Effector memory CD8-positive, alpha-beta T cell (primary cell): Measurements from ENCODE around the gene GYPC.

ENCODE experiments used
- ATAC-seq: fragments of 150-1000 bp; cut with Tn5 transposase; replicated peaks from 2 replicates; pipeline ENCODE4 v1.10.0; 2021; ENCODE audit warnings: mild to moderate bottlenecking, moderate library complexity
- DNase-seq, 3 experiments: peaks; one replicate each; pipeline ENCODE4 v3.0.0; 2021
- H3K27ac Mint-ChIP-seq, 2 donors: one replicate each; pipeline ENCODE4 v1.8.0; 2022; ENCODE audit warnings: mild to moderate bottlenecking in 2 of 2, mixed read lengths in 2 of 2, moderate library complexity in 2 of 2
- H3K27me3 Mint-ChIP-seq, 2 donors: one replicate each; pipeline ENCODE4 v1.8.0; 2022; ENCODE audit warnings: mixed read lengths in 2 of 2
- H3K36me3 Mint-ChIP-seq: one replicate; pipeline ENCODE4 v1.8.0; 2022; ENCODE audit warnings: mild to moderate bottlenecking, moderate library complexity, mixed read lengths; ENCODE audit not compliant: insufficient read depth
- H3K4me1 Mint-ChIP-seq, 2 donors: one replicate each; pipeline ENCODE4 v1.8.0; 2022; ENCODE audit warnings: low read depth in 2 of 2, mixed read lengths in 2 of 2
- H3K4me3 Mint-ChIP-seq, 2 donors: one replicate each; pipeline ENCODE4 v1.8.0; 2022; ENCODE audit warnings: mild to moderate bottlenecking in 2 of 2, mixed read lengths in 2 of 2, moderate library complexity in 2 of 2
- H3K9me3 Mint-ChIP-seq, 2 donors: one replicate each; pipeline ENCODE4 v1.8.0; 2022; ENCODE audit warnings: mixed read lengths in 2 of 2

The GYPC gene

DNA sequence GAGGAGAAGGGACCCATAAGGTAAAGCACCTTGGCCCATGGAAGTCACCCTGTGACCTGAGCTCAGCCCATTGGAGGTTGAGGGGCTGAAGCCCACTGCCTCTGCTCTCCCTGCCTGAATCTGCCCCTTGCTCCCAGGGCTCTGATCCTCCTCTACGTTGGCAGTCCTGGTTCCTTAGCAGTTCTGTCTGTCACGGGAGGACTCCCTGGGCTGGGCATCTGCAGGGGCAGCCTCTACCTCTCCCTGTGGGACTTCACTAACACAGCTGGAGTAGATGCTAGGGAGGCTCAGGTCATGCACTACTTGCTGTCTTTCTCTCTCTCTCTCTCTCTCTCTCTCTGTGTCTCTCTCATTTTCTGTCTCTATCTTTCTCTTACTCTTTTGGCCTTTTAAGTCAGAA lies 8.7 kb downstream of the GYPC start:
- no peak for DNase-seq
- peak; percentile 4 for ATAC-seq
- Mint-ChIP-seq H3K4me3 (peak overlapping the region; percentile 76 to 98), H3K36me3 (peaks cover 56% of the 10 kb centered on the region), H3K27ac (peak overlapping the region; percentile 95 to 97), H3K4me1 (peaks cover 71 to 80% of the 10 kb centered on the region in 2 donors), H3K9me3 (no peaks in the 10 kb centered on the region), H3K27me3 (no peaks in the 10 kb centered on the region)

DNA sequence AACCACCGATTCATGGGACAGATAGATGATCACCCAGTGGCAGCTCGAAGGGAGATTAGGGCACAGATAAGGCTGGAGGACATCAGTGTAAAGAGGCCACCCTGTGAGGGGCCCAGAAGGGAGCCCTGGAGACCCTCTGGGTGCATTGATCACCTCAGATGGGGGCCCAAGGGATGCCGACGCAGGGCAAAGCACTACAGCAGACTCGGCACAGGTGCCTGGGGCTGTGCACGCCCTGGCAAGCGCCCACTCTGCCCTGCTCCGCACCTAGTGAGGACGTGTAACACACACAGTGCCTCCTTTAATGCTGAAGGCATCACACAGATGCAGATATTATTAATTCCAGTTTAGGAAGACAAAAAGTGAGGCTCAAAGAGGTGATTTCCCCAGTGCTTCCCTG lies 9.5 kb downstream of the GYPC start:
- Mint-ChIP-seq H3K36me3 (peaks cover 53% of the 10 kb centered on the region), H3K27ac (peak overlapping the region; percentile 95 to 97)

DNA sequence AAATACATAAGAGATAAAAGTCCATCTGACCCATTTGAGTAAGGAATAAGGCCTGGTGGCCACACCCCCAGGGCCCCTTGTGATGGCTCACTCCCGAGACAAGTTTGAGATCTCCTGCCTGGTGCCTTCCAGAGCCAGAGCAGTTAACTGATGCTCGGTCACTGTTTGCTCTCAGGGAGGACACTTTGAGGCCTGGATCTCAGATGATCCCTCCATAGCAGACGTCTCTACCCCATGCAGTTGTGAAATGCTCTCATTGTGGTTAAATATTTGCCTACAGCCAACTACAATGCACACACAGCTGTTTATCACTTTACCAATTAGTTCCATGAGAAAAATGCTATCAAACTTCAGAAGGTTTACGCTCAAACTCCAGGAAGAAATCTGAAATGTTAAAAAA lies 12.3 kb downstream of the GYPC start:
- Mint-ChIP-seq H3K9me3 (no peaks in the 10 kb centered on the region), H3K27me3 (no peaks in the 10 kb centered on the region), H3K4me3 (no peak overlapping the region), H3K27ac (peak overlapping the region; percentile 77 to 95), H3K4me1 (peaks cover 57 to 61% of the 10 kb centered on the region in 2 donors), H3K36me3 (peaks cover 41% of the 10 kb centered on the region)
- no peak for ATAC-seq
- DNase-seq, result no peak

More for the DNA sequence above, 9.5 kb downstream of the GYPC start:
- no peaks in the 10 kb centered on the region for H3K27me3 Mint-ChIP-seq
- no peak for ATAC-seq
- no peak for DNase-seq
- no peaks in the 10 kb centered on the region for H3K9me3 Mint-ChIP-seq
- H3K4me3 Mint-ChIP-seq, result no peak overlapping the region
- peaks cover 71 to 73% of the 10 kb centered on the region in 2 donors for H3K4me1 Mint-ChIP-seq

DNA sequence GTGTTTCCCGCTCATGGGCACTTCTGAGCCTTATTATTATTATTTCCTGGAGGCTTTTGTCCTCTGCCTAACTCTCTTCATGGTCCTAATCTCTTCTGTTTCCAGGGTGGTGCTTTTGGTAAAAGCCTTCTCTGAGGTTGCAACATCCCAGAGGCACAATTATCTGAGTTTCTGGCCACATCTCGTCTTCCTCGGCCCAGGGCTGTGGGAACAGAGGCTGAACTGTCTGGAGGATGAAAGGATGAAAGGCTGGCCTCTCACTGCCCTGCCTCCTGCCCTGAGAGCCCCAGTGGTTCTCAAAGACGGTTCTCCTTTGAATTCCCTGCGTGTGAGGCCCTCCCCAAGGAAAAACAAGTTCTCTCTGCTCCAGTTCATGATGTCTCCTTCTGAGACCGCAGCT lies 13.8 kb downstream of the GYPC start:
- Mint-ChIP-seq H3K4me3 (no peak overlapping the region), H3K27me3 (no peaks in the 10 kb centered on the region), H3K27ac (peak overlapping the region in 1 of 2 donors; percentile 49), H3K9me3 (no peaks in the 10 kb centered on the region), H3K4me1 (peaks cover 43 to 47% of the 10 kb centered on the region in 2 donors), H3K36me3 (peaks cover 30% of the 10 kb centered on the region)
- ATAC-seq (no peak), DNase-seq (no peak)

DNA sequence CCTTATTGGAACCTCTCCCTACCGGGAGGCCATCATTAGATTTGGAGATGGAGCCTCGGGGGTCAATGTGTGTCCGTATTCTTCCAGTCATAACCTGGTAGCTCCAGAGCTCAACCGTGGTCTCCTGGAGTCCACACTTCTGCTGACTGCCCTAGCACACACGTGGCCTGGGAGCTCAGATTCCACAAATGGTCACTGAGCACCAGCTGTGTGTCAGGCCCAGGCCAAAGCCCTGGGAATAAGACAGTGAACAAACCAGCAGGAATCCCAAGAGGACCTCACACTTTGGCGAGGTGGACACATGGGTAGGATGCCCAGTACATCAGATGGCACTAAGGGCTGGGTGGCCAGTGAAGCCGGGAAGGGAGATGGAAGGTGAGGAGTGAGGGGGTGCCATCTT lies 15.5 kb downstream of the GYPC start:
- Mint-ChIP-seq H3K36me3 (peaks cover 31% of the 10 kb centered on the region), H3K4me1 (peaks cover 33 to 41% of the 10 kb centered on the region in 2 donors), H3K4me3 (no peak overlapping the region), H3K27ac (peak overlapping the region; percentile 27 to 82), H3K27me3 (no peaks in the 10 kb centered on the region), H3K9me3 (peaks cover 0 to 3% of the 10 kb centered on the region in 2 donors)
- ATAC-seq (no peak), DNase-seq (no peak)

DNA sequence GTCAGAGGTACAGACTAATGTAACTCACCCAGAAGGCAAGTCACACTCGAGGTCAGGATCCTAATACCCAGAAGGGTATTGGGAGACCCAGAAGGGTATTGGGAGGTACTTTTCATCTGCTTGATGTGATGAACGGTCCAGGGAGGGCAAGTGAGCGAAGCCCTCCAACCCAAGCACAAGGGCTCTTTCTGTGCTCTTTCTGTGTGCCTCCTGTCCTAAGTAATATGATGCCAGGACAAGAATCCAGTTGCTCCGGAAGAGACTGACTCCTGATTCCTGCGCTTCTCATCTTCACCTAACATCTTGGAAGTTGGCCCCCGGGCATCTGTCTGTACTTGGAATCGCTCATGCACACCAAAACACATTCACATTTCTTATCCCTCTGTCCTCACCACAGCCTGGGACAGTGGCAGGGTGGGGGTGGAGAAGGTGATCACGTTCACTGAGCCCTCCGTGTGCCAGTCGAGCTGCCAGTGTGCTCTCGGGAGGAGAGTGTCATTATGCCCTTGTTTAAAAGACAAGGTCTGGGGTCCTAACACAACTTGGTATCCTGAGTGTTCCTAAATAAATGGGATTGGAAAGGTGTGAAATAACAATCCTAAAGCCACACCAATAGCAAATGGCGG lies 17.1 kb downstream of the GYPC start:
- peaks cover 22% of the 10 kb centered on the region for H3K36me3 Mint-ChIP-seq
- H3K9me3 Mint-ChIP-seq, result peaks cover 0 to 3% of the 10 kb centered on the region in 2 donors
- DNase-seq, result no peak
- no peak overlapping the region for H3K4me3 Mint-ChIP-seq
- no peak for ATAC-seq
- H3K4me1 Mint-ChIP-seq, result peaks cover 26 to 36% of the 10 kb centered on the region in 2 donors
- H3K27me3 Mint-ChIP-seq, result no peaks in the 10 kb centered on the region
- no peak overlapping the region for H3K27ac Mint-ChIP-seq

DNA sequence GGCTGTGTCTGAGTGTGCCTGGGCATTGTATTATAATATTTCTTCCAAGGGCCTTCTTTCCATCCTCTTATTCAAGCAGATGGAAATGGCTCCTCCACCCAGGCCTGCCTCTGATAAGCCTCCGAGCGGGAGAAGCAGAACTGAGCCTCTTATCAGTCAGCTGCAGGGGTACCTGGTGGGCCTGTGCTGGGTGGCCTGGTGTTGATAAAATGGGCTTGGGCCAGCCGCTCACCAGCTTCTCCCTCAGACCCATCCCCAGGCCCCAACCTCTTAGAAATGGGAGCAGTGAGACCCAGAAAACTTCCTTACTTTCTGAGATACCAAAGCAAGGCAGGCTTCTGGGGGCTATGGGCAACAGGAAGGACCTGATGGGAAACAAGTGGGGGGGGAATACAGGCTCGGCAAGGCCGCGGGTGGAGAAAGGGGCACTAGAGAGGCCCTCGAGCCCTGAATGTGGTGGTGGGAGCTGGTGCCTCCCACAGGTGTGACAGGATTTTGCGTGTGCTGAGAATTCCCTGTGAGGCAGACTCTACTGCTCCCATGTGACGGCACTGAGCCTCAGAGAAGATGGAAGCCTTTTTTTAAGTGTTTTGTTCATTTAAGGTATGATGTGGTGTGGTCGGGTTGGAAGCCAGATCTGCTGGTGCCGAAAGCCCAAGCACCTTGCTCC lies 18.3 kb downstream of the GYPC start:
- Mint-ChIP-seq H3K27ac (no peak overlapping the region), H3K36me3 (peaks cover 13% of the 10 kb centered on the region), H3K4me3 (no peak overlapping the region), H3K4me1 (peaks cover 28 to 41% of the 10 kb centered on the region in 2 donors), H3K27me3 (no peaks in the 10 kb centered on the region), H3K9me3 (peaks cover 0 to 3% of the 10 kb centered on the region in 2 donors)
- DNase-seq (no peak), ATAC-seq (no peak)

DNA sequence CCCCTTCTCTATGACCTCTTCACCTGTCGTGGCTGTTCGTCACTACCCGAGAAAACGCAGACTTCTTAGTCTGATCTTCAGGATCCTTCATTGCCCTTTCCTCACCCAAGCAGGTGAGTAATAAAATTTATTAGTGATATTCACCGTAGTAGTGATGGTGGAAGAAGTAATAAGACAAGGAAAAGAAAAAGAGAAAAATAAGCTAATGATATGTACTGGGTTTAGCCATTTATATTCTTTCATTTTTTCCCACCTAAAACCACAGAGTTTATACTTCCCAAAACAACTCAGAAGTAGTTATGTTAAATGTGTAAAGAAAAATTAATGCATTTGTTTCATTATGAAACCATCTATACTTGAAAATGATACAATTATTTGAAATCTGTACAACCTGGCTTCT lies 19.7 kb downstream of the GYPC start:
- DNase-seq (no peak), ATAC-seq (no peak)
- H3K4me1 Mint-ChIP-seq, result peaks cover 28 to 33% of the 10 kb centered on the region in 2 donors
- H3K4me3 Mint-ChIP-seq, result no peak overlapping the region
- H3K9me3 Mint-ChIP-seq, result peaks cover 0 to 3% of the 10 kb centered on the region in 2 donors
- peaks cover 10% of the 10 kb centered on the region for H3K36me3 Mint-ChIP-seq
- peak overlapping the region; percentile 5 to 13 for H3K27ac Mint-ChIP-seq
- H3K27me3 Mint-ChIP-seq, result no peaks in the 10 kb centered on the region

DNA sequence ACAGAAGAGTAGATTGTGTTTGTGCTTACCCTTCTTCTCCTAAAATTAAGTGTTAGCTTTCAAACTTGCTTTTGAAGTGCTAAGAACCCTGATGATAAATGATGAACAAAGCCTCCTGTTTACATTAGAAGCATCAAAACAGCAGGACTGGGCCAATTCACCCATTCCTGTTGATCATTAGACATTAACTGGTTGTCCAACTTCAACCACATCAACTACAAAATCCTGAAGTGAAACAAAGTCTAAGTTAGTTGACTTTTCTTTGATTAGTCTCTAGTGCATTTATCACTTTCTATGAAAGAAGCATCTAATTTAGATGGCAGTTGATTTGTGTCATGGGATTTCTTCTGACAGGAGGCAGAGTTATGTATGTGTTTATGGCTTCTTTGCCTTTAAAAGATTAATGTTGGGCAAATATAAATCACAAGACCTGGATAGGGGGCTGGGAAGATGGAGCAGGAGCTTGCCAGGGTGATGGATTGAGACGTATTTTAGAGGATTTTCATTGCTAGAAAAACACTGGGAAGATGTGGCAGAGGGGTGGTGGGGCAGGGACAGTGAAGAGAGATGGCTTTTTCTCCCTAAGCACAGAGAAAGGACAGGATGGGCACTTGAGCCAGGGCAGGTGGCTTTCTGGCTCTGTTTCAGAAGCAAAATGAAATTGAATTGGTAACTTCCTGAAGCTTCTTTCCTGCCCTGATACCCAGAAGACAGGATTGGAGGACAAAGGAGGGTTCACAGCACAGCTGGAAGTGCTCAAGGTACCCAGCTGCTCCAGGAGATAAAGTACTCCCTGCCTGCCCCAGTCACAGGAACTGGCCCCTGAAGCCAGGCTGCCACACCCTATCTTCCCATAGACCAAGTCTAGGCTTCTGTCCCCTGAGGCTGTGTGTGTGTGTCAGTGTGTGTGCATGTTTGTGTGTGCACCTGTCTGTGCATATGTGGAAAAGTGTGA lies 20.5 kb downstream of the GYPC start:
- DNase-seq (no peak), ATAC-seq (no peak)
- no peaks in the 10 kb centered on the region for H3K27me3 Mint-ChIP-seq
- H3K27ac Mint-ChIP-seq, result peak overlapping the region in 1 of 2 donors; percentile 0
- H3K36me3 Mint-ChIP-seq, result peaks cover 11% of the 10 kb centered on the region
- H3K4me3 Mint-ChIP-seq, result no peak overlapping the region
- H3K4me1 Mint-ChIP-seq, result peaks cover 24 to 30% of the 10 kb centered on the region in 2 donors
- H3K9me3 Mint-ChIP-seq, result peaks cover 0 to 3% of the 10 kb centered on the region in 2 donors

DNA sequence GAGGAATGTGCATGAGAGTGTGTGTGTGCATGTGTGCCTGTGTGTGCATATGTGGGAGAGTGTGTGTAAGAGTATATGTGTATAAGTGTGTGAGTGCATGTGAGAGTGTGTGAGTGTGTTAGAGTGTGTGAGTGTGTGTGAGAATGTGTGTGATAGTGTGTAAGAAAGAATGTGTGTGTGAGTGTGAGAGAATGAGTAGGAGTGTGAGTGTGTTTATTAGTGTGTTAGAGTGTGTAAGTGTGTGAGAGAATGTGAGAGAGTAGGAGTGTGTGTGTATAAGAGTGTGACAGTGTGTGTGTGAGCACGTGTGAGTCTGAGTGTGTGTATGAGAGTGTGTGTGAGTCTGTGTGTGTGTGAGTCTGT lies 21.2 kb downstream of the GYPC start:
- DNase-seq, result no peak

DNA sequence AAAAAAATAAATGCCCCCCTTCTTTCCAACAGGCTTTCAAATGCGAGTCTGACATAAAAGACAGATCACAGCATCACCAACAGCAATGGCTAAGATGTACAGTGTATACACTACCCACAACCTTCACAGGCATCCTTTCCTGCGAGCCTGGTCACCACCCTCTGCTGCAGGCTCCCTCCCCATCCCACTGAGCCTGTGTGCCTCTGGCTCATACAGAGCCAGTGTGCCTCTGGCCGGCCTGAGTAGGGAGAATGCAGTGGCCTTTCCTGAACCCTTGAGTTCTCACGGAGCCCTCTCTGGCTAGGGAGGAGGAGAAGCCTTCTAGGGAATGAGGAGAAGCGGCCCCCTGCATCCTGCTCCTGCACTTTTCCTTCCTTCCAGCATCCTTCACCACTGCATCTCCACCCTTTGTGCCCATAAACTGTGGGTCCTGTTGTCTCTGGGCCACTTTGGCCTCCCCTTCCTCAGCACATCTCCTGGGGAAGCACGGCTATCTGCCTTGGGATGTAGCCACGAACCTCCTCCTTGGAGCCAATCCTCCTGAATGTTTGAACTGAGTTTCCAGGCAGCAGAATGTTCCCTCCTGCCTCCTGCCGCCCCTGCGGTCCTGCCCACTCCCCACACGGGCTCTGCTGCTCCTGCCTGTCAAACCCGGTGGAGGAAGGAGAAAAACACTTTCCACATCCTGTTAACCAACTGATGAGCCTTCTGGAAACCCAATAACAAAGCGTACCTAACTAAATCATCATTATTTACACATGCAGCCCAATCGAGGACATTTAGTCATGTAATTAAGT lies 22.5 kb downstream of the GYPC start:
- no peak for DNase-seq
- Mint-ChIP-seq H3K9me3 (peaks cover 0 to 3% of the 10 kb centered on the region in 2 donors), H3K36me3 (peaks cover 12% of the 10 kb centered on the region), H3K27ac (peak overlapping the region; percentile 8 to 87), H3K4me3 (no peak overlapping the region), H3K4me1 (peaks cover 24 to 30% of the 10 kb centered on the region in 2 donors), H3K27me3 (no peaks in the 10 kb centered on the region)
- no peak for ATAC-seq

More for the DNA sequence above, 21.2 kb downstream of the GYPC start:
- no peak for ATAC-seq
- Mint-ChIP-seq H3K27me3 (no peaks in the 10 kb centered on the region), H3K27ac (peak overlapping the region in 1 of 2 donors; percentile 0), H3K4me3 (no peak overlapping the region), H3K9me3 (peaks cover 0 to 3% of the 10 kb centered on the region in 2 donors), H3K36me3 (peaks cover 13% of the 10 kb centered on the region), H3K4me1 (peaks cover 18 to 26% of the 10 kb centered on the region in 2 donors)

DNA sequence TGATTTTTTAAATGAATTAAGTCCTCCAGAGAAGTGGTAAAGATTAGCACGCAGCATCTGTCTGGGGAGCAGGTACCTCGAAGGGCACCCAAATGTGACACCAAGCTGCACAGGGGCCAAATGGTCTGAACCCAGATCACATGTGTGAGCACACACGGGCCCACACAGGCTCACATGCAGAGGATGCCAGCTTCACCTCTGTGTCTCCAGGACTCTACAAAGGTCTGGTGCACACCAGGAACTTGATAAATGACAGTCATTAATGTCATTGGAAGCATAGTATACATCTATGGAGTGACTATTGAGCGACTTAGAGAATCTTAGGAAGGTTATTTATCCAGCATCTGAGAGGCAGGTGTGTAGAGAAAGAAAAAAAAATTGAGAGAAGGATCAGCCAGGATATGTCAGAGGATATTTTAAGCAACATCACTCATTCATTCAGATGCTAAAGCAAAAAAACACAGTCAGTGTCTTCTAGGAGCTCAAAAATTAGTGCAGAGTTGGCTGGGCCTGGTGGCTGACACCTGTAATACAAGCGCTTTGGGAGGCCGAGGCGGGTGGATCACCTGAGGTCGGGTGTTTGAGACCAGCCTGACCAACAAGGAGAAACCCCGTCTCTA lies 23.2 kb downstream of the GYPC start:
- no peak overlapping the region for H3K4me3 Mint-ChIP-seq
- H3K4me1 Mint-ChIP-seq, result peaks cover 24 to 30% of the 10 kb centered on the region in 2 donors
- H3K36me3 Mint-ChIP-seq, result peaks cover 12% of the 10 kb centered on the region
- no peak for ATAC-seq
- no peaks in the 10 kb centered on the region for H3K27me3 Mint-ChIP-seq
- no peak for DNase-seq
- H3K27ac Mint-ChIP-seq, result peak overlapping the region; percentile 19 to 87
- H3K9me3 Mint-ChIP-seq, result peaks cover 0 to 3% of the 10 kb centered on the region in 2 donors
